Hematopoietic multipotent progenitor cell treated with erythropoietin and hydrocortisone succinate and interleukin-3 and kit ligand, for 17 days (in vitro differentiated cells): Measurements from ENCODE around the gene RAB3IP.
"Not testable (repeated sequence)": the region's sequence is repeated elsewhere in the genome, so short reads cannot be mapped to it uniquely, and the experiment has no call there.

Source experiments
- DNase-seq: peaks from one replicate; pipeline ENCODE4 v3.0.0-alpha.2; 2015; ENCODE audit warnings: low spot score

RAB3IP gene

GRCh38 chr12:69835081-69835480, 96.4 kb downstream of the RAB3IP start:
- DNase-seq, result no peak

DNA sequence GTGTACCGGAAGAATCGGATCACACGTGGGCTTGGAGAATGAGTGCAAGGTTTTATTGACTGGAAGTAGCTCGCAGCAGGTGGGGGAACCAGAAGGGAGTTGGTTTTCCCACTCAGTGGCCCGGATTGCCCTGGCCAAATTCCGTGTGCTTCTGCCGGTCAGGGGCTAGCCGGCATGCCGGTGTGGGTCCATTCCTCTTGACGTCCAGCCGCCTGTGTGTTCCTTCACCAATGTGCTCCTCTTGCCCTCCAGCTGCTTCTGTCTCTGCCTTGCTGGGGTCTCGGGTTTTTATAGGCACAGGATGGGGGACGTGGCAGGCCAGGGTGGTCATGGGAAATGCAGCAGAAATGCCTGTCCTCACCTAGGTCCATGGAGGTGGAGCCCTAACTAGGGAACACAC, 97.4 kb downstream of the RAB3IP start:
- no peak for DNase-seq

DNA sequence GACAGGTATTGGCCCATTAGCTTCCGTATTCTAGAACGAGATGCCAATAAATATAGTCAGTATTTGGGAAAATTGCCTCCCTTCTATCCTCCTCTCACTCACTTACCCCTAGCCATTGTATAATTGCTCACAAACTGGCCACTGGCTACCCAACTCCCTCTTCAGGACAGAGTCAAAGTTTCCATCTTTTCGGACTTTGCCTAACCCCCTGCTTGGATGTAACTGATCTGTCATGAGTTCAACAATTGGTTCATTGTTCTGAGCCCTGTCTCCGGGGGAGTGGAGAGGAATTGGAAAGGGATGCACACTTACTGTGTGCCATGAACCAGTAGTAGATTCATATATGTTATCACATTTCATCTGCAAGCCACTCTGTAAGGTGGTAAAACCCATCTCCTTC, 98.5 kb downstream of the RAB3IP start:
- DNase-seq, result no peak

DNA sequence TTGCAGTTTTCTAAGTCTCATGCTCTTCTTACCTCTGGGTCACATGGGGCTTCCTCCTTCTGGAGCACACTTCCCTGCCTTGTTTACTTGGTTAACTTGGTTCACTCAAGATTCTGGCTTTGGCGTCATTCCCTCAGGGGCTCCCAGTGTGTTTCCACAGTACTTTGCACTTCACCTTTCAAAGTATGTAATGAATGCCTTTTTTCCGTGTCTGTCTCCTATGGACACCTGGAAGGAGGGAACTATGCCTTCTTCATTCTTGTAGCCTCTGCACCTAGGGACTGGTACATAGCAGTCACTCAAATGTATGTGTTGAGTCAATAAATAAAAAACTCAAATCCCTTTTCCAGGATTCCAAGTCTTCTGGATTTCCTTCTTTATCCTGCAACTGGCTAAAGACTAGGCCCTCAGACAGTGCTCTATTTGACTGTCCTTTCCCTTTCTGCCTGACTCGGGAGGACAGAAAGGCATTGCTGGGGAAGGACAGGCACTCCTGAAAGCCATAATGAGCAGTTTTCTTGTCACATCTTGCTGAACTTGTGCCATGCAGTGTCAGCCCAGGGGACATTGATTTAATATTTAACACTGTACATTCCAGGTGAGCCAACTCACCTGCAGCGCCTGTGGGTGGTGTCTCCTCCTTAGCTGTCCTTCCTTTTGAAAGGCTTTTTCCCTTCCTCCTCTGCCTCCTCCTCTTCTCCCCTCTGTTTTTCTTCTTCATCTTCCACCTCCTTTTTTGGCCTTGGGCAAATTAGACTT, 99.2 kb downstream of the RAB3IP start:
- no peak for DNase-seq

DNA sequence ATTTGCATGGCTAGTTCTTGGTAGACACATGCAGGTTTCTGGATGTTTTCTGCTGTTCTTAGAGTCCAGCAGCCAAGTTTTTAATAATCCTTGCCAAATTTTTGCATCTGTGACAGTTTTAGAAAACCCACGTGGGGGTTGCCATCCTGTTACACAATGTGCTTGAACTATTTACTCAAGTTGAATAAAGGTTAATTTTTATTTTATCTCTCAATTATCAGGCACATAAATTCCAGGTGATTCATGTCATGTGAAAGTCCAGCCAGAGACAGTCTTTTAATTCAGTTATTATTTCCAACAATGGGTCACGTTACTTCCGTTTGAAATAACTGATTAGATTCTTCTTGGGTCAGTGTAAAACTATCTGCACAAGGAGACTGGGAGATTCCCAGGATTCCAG, 102.1 kb downstream of the RAB3IP start:
- no peak for DNase-seq

DNA sequence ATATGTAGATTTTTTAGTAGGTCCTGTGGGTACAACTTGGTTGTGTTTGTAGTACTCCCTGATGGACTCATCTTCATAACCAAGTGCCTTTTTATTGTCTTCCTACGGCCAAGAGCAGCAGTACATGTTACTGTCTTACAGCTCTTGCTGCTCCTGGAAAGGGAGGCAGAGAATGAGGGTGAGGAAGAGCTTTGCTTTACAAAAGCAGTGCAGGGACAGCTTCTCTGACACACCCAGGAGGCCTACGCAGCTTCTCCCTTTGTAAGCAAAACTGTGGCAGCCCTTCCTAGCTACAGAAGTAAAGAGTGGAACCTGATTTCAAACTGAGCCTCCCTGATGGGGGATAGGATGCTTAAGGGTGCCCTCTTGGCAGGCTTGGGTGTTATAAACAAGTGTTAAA, 104.9 kb downstream of the RAB3IP start:
- DNase-seq, result no peak

DNA sequence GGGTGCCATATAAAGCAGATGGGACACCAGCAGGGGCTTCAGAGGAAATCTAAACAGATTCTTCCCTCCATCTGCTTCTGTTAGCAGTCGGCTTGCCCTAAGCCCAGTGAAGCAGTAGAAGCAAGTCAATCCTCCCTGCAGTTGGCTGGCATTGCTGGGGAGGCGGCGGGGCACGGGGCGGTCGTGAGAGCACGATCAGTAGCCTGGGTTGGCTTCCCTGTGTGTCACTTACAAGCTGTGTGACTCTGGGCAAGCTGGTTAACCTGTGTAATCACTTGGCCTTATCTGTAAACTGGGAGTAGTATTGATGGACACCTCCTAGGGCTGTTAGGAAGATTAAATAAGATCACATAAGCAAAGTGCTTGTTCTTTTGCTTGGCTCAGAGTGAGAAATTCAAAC, 105.8 kb downstream of the RAB3IP start:
- no peak for DNase-seq

DNA sequence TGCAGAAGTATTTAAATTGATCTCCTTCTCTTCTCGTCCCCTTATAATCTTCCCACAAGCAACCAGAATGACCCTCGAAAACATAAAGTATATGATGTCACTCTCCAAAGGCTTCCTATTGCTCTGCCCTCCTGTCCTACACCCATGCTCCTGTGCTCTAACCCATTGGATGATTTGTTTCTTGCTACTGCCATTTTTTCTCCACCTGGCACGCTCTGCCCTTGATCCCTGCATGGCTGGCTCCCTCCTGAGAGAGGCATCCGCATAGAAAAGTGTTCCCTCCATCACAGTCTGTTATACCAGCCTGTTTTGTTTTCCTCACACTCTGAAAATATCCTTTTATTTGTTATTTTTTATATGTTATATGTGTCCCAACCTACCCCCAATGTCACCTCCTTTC, 106.2 kb downstream of the RAB3IP start:
- DNase-seq, result no peak

DNA sequence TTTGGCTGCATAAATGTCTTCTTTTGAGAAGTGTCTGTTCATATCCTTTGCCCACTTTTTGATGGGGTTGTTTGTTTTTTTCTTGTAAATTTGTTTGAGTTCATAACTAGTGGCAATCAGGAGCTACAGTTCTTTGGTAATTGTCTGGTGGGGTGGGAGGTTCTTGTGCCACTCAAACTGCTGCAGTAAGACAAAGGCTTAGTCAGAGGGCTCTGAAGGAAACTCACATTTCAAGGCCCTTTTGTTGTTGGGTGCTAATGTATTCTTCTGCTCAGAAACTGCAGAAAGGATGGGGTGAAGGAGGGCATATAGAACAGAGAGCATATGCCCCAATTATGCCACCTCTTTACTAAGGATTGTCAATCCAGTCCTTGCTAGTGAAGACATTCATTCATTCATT, 108.3 kb downstream of the RAB3IP start:
- DNase-seq, result no peak

DNA sequence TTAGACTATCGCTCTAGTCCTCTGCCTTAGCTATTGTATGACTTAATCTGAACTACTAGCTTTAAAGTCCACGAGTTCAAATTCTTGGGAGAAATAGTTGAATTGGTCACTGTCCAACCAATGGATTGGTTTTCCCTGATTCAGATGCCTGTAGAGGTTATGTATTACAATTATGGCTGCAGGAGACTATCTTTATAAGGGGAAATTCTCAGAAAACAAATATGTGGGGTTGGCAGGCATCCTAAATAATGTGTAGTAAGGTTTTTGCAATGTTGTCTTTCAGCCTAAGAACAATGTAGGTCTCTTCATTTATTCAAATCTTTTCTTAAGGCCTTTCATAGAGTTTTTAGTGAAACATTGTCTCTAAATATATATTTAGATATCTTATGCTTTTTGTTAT, 113.3 kb downstream of the RAB3IP start:
- no peak for DNase-seq

- DNase-seq, result not testable (repeated sequence)
These were observed 114.7 kb downstream of the RAB3IP start for GRCh38 chr12:69853176-69853961.

GRCh38 chr12:69866698-69867097, 128.0 kb downstream of the RAB3IP start:
- DNase-seq, result no peak

DNA sequence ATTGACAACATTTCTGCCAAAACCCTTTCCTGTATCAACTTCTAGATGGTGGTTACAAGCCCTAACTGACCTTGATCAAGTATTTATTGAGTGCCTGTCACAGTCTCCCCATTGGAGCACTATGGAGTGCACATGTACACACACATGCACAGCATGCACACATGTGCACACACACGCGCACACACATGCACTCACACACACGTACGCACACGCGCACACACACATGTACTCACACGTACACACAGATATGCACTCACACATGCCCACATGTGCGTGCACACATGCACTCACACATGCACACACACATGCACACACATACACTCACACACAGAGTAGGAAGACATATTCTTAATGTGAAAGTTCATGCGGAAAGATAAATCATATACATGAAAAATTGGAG, 130.0 kb downstream of the RAB3IP start:
- no peak for DNase-seq

DNA sequence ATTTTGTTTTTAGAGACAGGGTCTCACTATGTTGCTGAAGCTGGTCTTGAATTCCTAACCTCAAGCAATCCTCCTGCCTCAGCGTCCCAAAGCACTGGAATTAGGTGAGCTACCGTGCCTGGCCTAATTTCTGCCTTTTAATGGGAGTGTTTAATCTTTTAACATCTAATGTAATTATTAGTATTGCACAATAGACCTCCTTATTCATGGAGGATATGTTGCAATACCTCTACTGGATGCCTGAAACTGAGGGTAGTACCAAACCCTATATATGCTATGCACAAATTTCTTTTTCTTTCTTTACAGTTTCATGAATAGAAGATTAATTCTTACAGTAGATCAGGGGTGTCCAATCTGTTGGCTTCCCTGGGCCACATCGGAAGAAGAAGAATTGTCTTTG, 134.1 kb downstream of the RAB3IP start:
- DNase-seq, result no peak
